Activated CD8-positive, alpha-beta memory T cell treated with anti-CD3 and anti-CD28 coated beads for 36 hours (primary cell): ENCODE measurements around the gene KDM5B. TPM values are rescaled to one million over a fixed set of nuclear protein-coding genes. Genes with fewer than 3 reads are reported as not detected.

ENCODE experiments used
- CTCF ChIA-PET: fragments of 350-600 bp; sonication (Branson Sonifier 250); formaldehyde crosslinking; loops from one replicate; lab custom pipeline; 2021; ENCODE audit warnings: antibody characterized with exemption; lab: Charles Lee
- POLR2A ChIA-PET: fragments of 350-600 bp; sonication (Branson Sonifier 250); formaldehyde crosslinking; loops from one replicate; lab custom pipeline; 2021; ENCODE audit warnings: antibody characterized with exemption; lab: Charles Lee
- total RNA-seq, 2 experiments: library from RNA; stranded (reverse); gene quantifications; one replicate each; pipeline ENCODE4 v1.2.3, GENCODE V29; 2021

KDM5B gene
- total RNA-seq, 2 experiments from 2014 or later, result 20.3 to 26.8 TPM

GRCh38 chr1:202677433-202677832, 130.8 kb downstream of the KDM5B start:
- POLR2A ChIA-PET, result no interaction called here
- CTCF ChIA-PET, result no interaction called here

Other genes starting within 250 kb of the KDM5B start
- not detected for gene SYT2, start 98.0 kb downstream of the KDM5B start, total RNA-seq
- gene PCAT6, start 2.5 kb upstream of the KDM5B start, total RNA-seq, result under 1 TPM; 0.59 to 0.73 TPM
- 10 to 100 TPM; 11.4 to 11.7 TPM for gene RABIF, start 80.7 kb upstream of the KDM5B start, total RNA-seq
- gene KLHL12, start 118.8 kb upstream of the KDM5B start, total RNA-seq, result 10 to 100 TPM; 37.4 to 39.3 TPM
- gene ADIPOR1, start 149.9 kb upstream of the KDM5B start, total RNA-seq, result 10 to 100 TPM; 92.0 to 94.4 TPM
- 10 to 100 TPM; 20.4 to 21.3 TPM for gene CYB5R1, start 158.8 kb upstream of the KDM5B start, total RNA-seq
- gene TMEM183A, start 199.0 kb upstream of the KDM5B start, total RNA-seq, result 10 to 100 TPM; 74.9 to 83.3 TPM
- gene PPFIA4, start 218.1 kb upstream of the KDM5B start, total RNA-seq, result 10 to 100 TPM; 14.7 TPM